H9 (cell line): Measurements from ENCODE around the gene RERE. TPM values are rescaled to one million over a fixed set of nuclear protein-coding genes. Genes with fewer than 3 reads are reported as not detected.
A peak's percentile ranks its signal among the peaks of the same experiment; 100 is the strongest.

Experiments used
- DNase-seq: peaks from one replicate; pipeline ENCODE4 v3.0.0-alpha.2; 2017
- H2AFZ ChIP-seq: one replicate; pipeline ENCODE4 v1.6.1; 2013; ENCODE audit warnings: mild to moderate bottlenecking, low read length, control low read depth, moderate library complexity
- H2AK5ac ChIP-seq: 2 replicates; pipeline ENCODE4 v1.6.1; 2013; ENCODE audit warnings: low read length, control low read depth, mixed read lengths; ENCODE audit not compliant: insufficient read length
- H2BK120ac ChIP-seq: one replicate; pipeline ENCODE4 v1.6.1; 2013; ENCODE audit warnings: low read depth, mild to moderate bottlenecking, low read length, control low read depth, inconsistent platforms; ENCODE audit not compliant: poor library complexity, severe bottlenecking
- H2BK12ac ChIP-seq: 2 replicates; pipeline ENCODE4 v1.6.1; 2013; ENCODE audit warnings: low read length, control low read depth, mixed read lengths, low read depth; ENCODE audit not compliant: insufficient read length
- H2BK15ac ChIP-seq: 2 replicates; pipeline ENCODE4 v1.6.1; 2013; ENCODE audit warnings: low read depth, low read length, control low read depth
- H2BK20ac ChIP-seq: one replicate; pipeline ENCODE4 v1.6.1; 2013; ENCODE audit warnings: low read depth, mild to moderate bottlenecking, low read length, control low read depth, inconsistent platforms; ENCODE audit not compliant: poor library complexity, severe bottlenecking
- H2BK5ac ChIP-seq: 2 replicates; pipeline ENCODE4 v1.6.1; 2013; ENCODE audit warnings: low read length, control low read depth, mixed read lengths; ENCODE audit not compliant: insufficient read length
- H3K14ac ChIP-seq: 2 replicates; pipeline ENCODE4 v1.6.1; 2013; ENCODE audit warnings: low read length, control low read depth; ENCODE audit not compliant: insufficient read depth
- H3K18ac ChIP-seq: 2 replicates; pipeline ENCODE4 v1.6.1; 2013; ENCODE audit warnings: low read depth, mild to moderate bottlenecking, mixed read lengths, low read length, control low read depth; ENCODE audit not compliant: insufficient read length
- H3K23ac ChIP-seq: 2 replicates; pipeline ENCODE4 v1.6.1; 2013; ENCODE audit warnings: low read length, control low read depth, mixed read lengths, low read depth; ENCODE audit not compliant: insufficient read length
- H3K23me2 ChIP-seq: 2 replicates; pipeline ENCODE4 v1.6.1; 2013; ENCODE audit warnings: low read depth, mild to moderate bottlenecking, mixed read lengths, low read length, control low read depth; ENCODE audit not compliant: insufficient read length, poor library complexity, severe bottlenecking
- H3K27ac ChIP-seq: 2 replicates; pipeline ENCODE4 v1.5.1; 2013; ENCODE audit warnings: low read length, control low read depth, mixed read lengths, low read depth; ENCODE audit not compliant: insufficient read length
- H3K27me3 ChIP-seq: 2 replicates; pipeline ENCODE4 v1.6.1; 2013; ENCODE audit warnings: low read length, control low read depth, inconsistent platforms; ENCODE audit not compliant: insufficient read depth
- H3K4ac ChIP-seq: 2 replicates; pipeline ENCODE4 v1.6.1; 2013; ENCODE audit warnings: low read depth, mild to moderate bottlenecking, control low read depth, inconsistent platforms, low read length, moderate library complexity
- H3K4me1 ChIP-seq: 2 replicates; pipeline ENCODE4 v1.6.1; 2013; ENCODE audit warnings: low read length, control low read depth, inconsistent platforms; ENCODE audit not compliant: insufficient read depth
- H3K4me2 ChIP-seq: 2 replicates; pipeline ENCODE4 v1.6.1; 2013; ENCODE audit warnings: low read length, control low read depth, mixed read lengths; ENCODE audit not compliant: insufficient read length, insufficient read depth
- H3K56ac ChIP-seq: 2 replicates; pipeline ENCODE4 v1.6.1; 2013; ENCODE audit warnings: low read depth, mild to moderate bottlenecking, mixed read lengths, low read length, control low read depth; ENCODE audit not compliant: insufficient read length
- H3K79me1 ChIP-seq: 2 replicates; pipeline ENCODE4 v1.6.1; 2013; ENCODE audit warnings: low read depth, mild to moderate bottlenecking, moderate library complexity, low read length, control low read depth, inconsistent platforms; ENCODE audit not compliant: insufficient read depth, poor library complexity, severe bottlenecking
- H3K79me2 ChIP-seq: 2 replicates; pipeline ENCODE4 v1.6.1; 2013; ENCODE audit warnings: low read length, control low read depth, inconsistent platforms; ENCODE audit not compliant: insufficient read depth
- H3K9ac ChIP-seq: 2 replicates; pipeline ENCODE4 v1.6.1; 2013; ENCODE audit warnings: low read length, control low read depth, mixed read lengths; ENCODE audit not compliant: insufficient read length; ENCODE audit errors: extremely low read depth
- H3K9me3 ChIP-seq: one replicate; pipeline ENCODE4 v1.6.1; 2013; ENCODE audit warnings: low read depth, low read length, inconsistent platforms; ENCODE audit not compliant: control insufficient read depth
- H3T11ph ChIP-seq: one replicate; pipeline ENCODE4 v1.6.1; 2013; ENCODE audit warnings: mild to moderate bottlenecking, low read length, control low read depth, inconsistent platforms
- H4K20me1 ChIP-seq: one replicate; pipeline ENCODE4 v1.6.1; 2013; ENCODE audit not compliant: control insufficient read depth, insufficient read length, insufficient read depth
- H4K5ac ChIP-seq: 2 replicates; pipeline ENCODE4 v1.6.1; 2013; ENCODE audit warnings: low read depth, mild to moderate bottlenecking, mixed read lengths, low read length, control low read depth; ENCODE audit not compliant: insufficient read length
- H4K8ac ChIP-seq: replicated peaks from 2 replicates; pipeline ENCODE4 v1.6.1; 2013; ENCODE audit warnings: low read length, control low read depth, mixed read lengths, low read depth; ENCODE audit not compliant: insufficient read length
- H4K91ac ChIP-seq: 2 replicates; pipeline ENCODE4 v1.6.1; 2013; ENCODE audit warnings: low read depth, mild to moderate bottlenecking, moderate library complexity, mixed read lengths, low read length, control low read depth; ENCODE audit not compliant: insufficient read length
- H3K27ac Mint-ChIP-seq, 3 experiments: 2 replicates in 2 of 3; 3 replicates in 1 of 3; pipeline ENCODE4 v1.8.0; 2020 to 2021; ENCODE audit warnings: mixed read lengths in 3 of 3, mild to moderate bottlenecking in 1 of 3, moderate library complexity in 1 of 3
- H3K27me3 Mint-ChIP-seq: 2 replicates; pipeline ENCODE4 v1.8.0; 2021; ENCODE audit warnings: low read depth, mild to moderate bottlenecking, moderate library complexity, mixed read lengths
- H3K36me3 Mint-ChIP-seq, 3 experiments: 2 replicates in 2 of 3; 3 replicates in 1 of 3; pipeline ENCODE4 v1.8.0; 2020 to 2021; ENCODE audit warnings: low read depth in 3 of 3, mixed read lengths in 3 of 3; ENCODE audit not compliant: insufficient read depth in 1 of 3
- H3K4me1 Mint-ChIP-seq, 2 experiments: 2 replicates each; pipeline ENCODE4 v1.8.0; 2020; ENCODE audit warnings: mixed read lengths in 2 of 2
- H3K4me3 Mint-ChIP-seq, 2 experiments: 2 replicates in 1 of 2; 3 replicates in 1 of 2; pipeline ENCODE4 v1.8.0; 2020 to 2021; ENCODE audit warnings: mild to moderate bottlenecking in 2 of 2, mixed read lengths in 2 of 2, moderate library complexity in 1 of 2
- H3K9me3 Mint-ChIP-seq, 2 experiments: 2 replicates in 1 of 2; 3 replicates in 1 of 2; pipeline ENCODE4 v1.8.0; 2020; ENCODE audit warnings: mild to moderate bottlenecking in 2 of 2, mixed read lengths in 2 of 2, moderate library complexity in 1 of 2
- CTCF ChIP-seq: fragments of 200-600 bp; sonication (generic); conservative IDR thresholded peaks from 3 replicates; pipeline ENCODE4 v1.8.0; 2021; ENCODE audit warnings: antibody characterized with exemption, mild to moderate bottlenecking
- WGBS: extraction: QIAGEN DNeasy Blood & Tissue Kit; methylation state at CpG from one replicate; pipeline ENCODE4 v1.1.7; 2013; ENCODE audit warnings: missing lambda C conversion rate, low lambda C conversion rate, mixed read lengths; ENCODE audit not compliant: insufficient read length; ENCODE audit errors: extremely low coverage; 5-methylcytosine and 5-hydroxymethylcytosine counted together
- total RNA-seq: library from RNA; stranded (reverse); gene quantifications from 2 replicates; pipeline ENCODE4 v1.2.1, GENCODE V29; 2021

RERE gene
- total RNA-seq, 1 experiment from 2014 or later, result 103 TPM

GRCh38 chr1:8373581-8374241, 443.7 kb downstream of the RERE start:
- Mint-ChIP-seq H3K27ac (peak overlapping the region; percentile 91 to 94 (median 92)), H3K27me3 (no peaks in the 10 kb centered on the region), H3K36me3 (peaks cover 0 to under 1% (median 0%) of the 10 kb centered on the region in 3 experiments; a peak in 2 of 7 replicates), H3K4me3 (no peak overlapping the region), H3K4me1 (peaks cover 64 to 70% of the 10 kb centered on the region in 2 experiments), H3K9me3 (no peaks in the 10 kb centered on the region)
- Histone ChIP-seq H2BK20ac (no peak overlapping the region), H3K14ac (no peak overlapping the region), H4K20me1 (no peaks in the 10 kb centered on the region), H3T11ph (no peak overlapping the region), H4K8ac (no peak overlapping the region), H3K4ac (no peak overlapping the region), H2BK15ac (no peak overlapping the region), H3K27me3 (no peaks in the 10 kb centered on the region), H2BK12ac (no peak overlapping the region), H3K18ac (peak overlapping the region; percentile 28), H3K79me2 (peaks cover 2% of the 10 kb centered on the region; the same call in 1 of the 2 replicates), H3K9ac (no peak overlapping the region), H3K56ac (no peak overlapping the region), H3K79me1 (peaks cover 1% of the 10 kb centered on the region), H2BK120ac (no peak overlapping the region), H3K4me1 (peaks cover 18% of the 10 kb centered on the region; the same call in 1 of the 2 replicates), H2AK5ac (no peak overlapping the region), H2BK5ac (no peak overlapping the region), H4K91ac (no peak overlapping the region), H2AFZ (no peak overlapping the region), H3K23me2 (no peaks in the 10 kb centered on the region), H3K27ac (no peak overlapping the region), H3K23ac (no peak overlapping the region), H3K4me2 (no peak overlapping the region), H4K5ac (no peak overlapping the region), H3K9me3 (no peaks in the 10 kb centered on the region)
- no peak for DNase-seq
- WGBS, result no CpG with 5 or more reads among the region's 19 CpGs
- no peak for TF ChIP-seq CTCF
